ENCODE measurements around the gene SP3. TPM values are rescaled to one million over a fixed set of nuclear protein-coding genes. Genes with fewer than 3 reads are reported as not detected.

SP3 gene
- total and polyA plus RNA-seq, 9 of the 15 experiments (the other 6 are each of a cell fraction or from before 2014, with no cell fraction given) = 12.0 to 106 (median 74.9) TPM

DNA sequence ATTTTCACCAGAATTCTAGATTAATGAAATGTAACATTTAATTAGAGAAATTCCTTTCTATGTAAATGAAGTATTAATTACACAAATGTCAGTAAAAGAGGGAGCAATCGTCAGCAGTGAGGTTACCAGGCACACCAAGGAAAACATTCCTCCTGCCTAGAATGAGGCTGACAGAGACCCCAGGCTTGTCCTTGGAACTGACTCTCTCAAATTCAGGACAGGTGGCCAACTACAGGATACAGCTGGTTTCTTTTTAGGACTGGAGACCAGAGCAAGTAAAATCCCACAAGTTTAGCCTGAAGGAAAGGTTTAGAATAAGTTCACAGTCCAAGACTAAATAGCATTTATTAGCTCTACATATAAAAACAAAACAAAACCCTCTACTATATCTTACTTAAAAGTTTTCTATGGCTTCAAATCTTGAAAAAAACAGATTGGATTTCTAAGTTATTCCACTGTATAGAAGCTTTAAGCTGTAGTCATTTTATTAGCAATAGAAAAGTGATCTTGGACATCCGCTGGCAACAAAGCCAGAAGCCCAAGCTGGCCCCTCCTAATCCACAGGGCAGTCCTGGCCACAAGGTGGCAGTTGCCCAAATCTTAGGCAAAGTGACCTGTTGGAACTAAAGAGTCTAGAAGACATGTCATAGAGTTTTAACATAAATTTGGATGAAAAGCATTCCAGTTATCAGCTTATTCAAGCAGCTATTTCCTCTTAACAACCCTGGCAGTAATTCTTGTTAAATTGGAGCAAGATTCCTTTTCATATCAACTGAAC, 81.0 kb downstream of the SP3 start (continued):
- TF ChIP-seq, protein P1, sequence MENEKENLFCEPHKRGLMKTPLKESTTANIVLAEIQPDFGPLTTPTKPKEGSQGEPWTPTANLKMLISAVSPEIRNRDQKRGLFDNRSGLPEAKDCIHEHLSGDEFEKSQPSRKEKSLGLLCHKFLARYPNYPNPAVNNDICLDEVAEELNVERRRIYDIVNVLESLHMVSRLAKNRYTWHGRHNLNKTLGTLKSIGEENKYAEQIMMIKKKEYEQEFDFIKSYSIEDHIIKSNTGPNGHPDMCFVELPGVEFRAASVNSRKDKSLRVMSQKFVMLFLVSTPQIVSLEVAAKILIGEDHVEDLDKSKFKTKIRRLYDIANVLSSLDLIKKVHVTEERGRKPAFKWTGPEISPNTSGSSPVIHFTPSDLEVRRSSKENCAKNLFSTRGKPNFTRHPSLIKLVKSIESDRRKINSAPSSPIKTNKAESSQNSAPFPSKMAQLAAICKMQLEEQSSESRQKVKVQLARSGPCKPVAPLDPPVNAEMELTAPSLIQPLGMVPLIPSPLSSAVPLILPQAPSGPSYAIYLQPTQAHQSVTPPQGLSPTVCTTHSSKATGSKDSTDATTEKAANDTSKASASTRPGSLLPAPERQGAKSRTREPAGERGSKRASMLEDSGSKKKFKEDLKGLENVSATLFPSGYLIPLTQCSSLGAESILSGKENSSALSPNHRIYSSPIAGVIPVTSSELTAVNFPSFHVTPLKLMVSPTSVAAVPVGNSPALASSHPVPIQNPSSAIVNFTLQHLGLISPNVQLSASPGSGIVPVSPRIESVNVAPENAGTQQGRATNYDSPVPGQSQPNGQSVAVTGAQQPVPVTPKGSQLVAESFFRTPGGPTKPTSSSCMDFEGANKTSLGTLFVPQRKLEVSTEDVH (IDR thresholded peaks at IDR 0.05; ENCODE audit: low read depth, partially characterized antibody) = peak; percentile 24
- TF ChIP-seq, protein P2, sequence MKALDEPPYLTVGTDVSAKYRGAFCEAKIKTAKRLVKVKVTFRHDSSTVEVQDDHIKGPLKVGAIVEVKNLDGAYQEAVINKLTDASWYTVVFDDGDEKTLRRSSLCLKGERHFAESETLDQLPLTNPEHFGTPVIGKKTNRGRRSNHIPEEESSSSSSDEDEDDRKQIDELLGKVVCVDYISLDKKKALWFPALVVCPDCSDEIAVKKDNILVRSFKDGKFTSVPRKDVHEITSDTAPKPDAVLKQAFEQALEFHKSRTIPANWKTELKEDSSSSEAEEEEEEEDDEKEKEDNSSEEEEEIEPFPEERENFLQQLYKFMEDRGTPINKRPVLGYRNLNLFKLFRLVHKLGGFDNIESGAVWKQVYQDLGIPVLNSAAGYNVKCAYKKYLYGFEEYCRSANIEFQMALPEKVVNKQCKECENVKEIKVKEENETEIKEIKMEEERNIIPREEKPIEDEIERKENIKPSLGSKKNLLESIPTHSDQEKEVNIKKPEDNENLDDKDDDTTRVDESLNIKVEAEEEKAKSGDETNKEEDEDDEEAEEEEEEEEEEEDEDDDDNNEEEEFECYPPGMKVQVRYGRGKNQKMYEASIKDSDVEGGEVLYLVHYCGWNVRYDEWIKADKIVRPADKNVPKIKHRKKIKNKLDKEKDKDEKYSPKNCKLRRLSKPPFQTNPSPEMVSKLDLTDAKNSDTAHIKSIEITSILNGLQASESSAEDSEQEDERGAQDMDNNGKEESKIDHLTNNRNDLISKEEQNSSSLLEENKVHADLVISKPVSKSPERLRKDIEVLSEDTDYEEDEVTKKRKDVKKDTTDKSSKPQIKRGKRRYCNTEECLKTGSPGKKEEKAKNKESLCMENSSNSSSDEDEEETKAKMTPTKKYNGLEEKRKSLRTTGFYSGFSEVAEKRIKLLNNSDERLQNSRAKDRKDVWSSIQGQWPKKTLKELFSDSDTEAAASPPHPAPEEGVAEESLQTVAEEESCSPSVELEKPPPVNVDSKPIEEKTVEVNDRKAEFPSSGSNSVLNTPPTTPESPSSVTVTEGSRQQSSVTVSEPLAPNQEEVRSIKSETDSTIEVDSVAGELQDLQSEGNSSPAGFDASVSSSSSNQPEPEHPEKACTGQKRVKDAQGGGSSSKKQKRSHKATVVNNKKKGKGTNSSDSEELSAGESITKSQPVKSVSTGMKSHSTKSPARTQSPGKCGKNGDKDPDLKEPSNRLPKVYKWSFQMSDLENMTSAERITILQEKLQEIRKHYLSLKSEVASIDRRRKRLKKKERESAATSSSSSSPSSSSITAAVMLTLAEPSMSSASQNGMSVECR (CRISPR knock-in tag; IDR thresholded peaks at IDR 0.05) = no peak
- TF ChIP-seq, protein P3, sequence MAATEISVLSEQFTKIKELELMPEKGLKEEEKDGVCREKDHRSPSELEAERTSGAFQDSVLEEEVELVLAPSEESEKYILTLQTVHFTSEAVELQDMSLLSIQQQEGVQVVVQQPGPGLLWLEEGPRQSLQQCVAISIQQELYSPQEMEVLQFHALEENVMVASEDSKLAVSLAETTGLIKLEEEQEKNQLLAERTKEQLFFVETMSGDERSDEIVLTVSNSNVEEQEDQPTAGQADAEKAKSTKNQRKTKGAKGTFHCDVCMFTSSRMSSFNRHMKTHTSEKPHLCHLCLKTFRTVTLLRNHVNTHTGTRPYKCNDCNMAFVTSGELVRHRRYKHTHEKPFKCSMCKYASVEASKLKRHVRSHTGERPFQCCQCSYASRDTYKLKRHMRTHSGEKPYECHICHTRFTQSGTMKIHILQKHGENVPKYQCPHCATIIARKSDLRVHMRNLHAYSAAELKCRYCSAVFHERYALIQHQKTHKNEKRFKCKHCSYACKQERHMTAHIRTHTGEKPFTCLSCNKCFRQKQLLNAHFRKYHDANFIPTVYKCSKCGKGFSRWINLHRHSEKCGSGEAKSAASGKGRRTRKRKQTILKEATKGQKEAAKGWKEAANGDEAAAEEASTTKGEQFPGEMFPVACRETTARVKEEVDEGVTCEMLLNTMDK (IDR thresholded peaks at IDR 0.05; ENCODE audit: borderline replicate concordance, insufficient read depth, low read depth, low read length, poor library complexity, severe bottlenecking) = peak; percentile 65
- TF ChIP-seq, protein P4, sequence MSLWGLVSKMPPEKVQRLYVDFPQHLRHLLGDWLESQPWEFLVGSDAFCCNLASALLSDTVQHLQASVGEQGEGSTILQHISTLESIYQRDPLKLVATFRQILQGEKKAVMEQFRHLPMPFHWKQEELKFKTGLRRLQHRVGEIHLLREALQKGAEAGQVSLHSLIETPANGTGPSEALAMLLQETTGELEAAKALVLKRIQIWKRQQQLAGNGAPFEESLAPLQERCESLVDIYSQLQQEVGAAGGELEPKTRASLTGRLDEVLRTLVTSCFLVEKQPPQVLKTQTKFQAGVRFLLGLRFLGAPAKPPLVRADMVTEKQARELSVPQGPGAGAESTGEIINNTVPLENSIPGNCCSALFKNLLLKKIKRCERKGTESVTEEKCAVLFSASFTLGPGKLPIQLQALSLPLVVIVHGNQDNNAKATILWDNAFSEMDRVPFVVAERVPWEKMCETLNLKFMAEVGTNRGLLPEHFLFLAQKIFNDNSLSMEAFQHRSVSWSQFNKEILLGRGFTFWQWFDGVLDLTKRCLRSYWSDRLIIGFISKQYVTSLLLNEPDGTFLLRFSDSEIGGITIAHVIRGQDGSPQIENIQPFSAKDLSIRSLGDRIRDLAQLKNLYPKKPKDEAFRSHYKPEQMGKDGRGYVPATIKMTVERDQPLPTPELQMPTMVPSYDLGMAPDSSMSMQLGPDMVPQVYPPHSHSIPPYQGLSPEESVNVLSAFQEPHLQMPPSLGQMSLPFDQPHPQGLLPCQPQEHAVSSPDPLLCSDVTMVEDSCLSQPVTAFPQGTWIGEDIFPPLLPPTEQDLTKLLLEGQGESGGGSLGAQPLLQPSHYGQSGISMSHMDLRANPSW (CRISPR knock-in tag; IDR thresholded peaks at IDR 0.05) = no peak
- TF ChIP-seq SMC3 (conservative IDR thresholded peaks at IDR 0.05; ENCODE audit: insufficient read depth, low read depth, low read length) (peak; percentile 47; the same call in 1 of the 2 replicates), RB1 (IDR thresholded peaks at IDR 0.05; ENCODE audit: low read depth) (no peak), HDAC2 (IDR thresholded peaks at IDR 0.05) (no peak), BACH1 (tag; IDR thresholded peaks at IDR 0.05) (no peak), CBX8 (IDR thresholded peaks at IDR 0.05; ENCODE audit: borderline replicate concordance, extremely low read depth, low read depth, low read length, poor library complexity, severe bottlenecking) (no peak), SMARCA4 (IDR thresholded peaks at IDR 0.05) (0 out of 2 replicates have a peak, but pooled peaks have one; percentile 14)
- TF ChIP-seq, protein P5, sequence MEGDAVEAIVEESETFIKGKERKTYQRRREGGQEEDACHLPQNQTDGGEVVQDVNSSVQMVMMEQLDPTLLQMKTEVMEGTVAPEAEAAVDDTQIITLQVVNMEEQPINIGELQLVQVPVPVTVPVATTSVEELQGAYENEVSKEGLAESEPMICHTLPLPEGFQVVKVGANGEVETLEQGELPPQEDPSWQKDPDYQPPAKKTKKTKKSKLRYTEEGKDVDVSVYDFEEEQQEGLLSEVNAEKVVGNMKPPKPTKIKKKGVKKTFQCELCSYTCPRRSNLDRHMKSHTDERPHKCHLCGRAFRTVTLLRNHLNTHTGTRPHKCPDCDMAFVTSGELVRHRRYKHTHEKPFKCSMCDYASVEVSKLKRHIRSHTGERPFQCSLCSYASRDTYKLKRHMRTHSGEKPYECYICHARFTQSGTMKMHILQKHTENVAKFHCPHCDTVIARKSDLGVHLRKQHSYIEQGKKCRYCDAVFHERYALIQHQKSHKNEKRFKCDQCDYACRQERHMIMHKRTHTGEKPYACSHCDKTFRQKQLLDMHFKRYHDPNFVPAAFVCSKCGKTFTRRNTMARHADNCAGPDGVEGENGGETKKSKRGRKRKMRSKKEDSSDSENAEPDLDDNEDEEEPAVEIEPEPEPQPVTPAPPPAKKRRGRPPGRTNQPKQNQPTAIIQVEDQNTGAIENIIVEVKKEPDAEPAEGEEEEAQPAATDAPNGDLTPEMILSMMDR (IDR thresholded peaks at IDR 0.05 in 2 of 3, conservative IDR thresholded peaks at IDR 0.05 in 1 of 3; ENCODE audit: insufficient read depth in 2 of 3, low read depth in 1 of 3, low read length in 3 of 3) = peak; percentile 77 to 85 (median 83)

Data from K562 (cell line).